Esophagus squamous epithelium (tissue), 4 donors: ENCODE measurements around the gene SPINDOC.

Experiments used
- CTCF ChIP-seq, 6 experiments: fragments of 450-650 bp in 4 of 6; fragments of 200-600 bp in 2 of 6; sonication (generic) in 2 of 6; IDR thresholded peaks; one replicate each; pipeline ENCODE4 v1.5.1; 2016 to 2019; ENCODE audit warnings: antibody characterized with exemption in 6 of 6, mild to moderate bottlenecking in 4 of 6, moderate library complexity in 4 of 6
- POLR2A ChIP-seq, 4 donors: fragments of 450-650 bp; IDR thresholded peaks; one replicate each; pipeline ENCODE4 v1.6.1; 2017; ENCODE audit warnings: antibody characterized with exemption in 4 of 4, mild to moderate bottlenecking in 4 of 4, moderate library complexity in 3 of 4

- TF ChIP-seq CTCF (IDR thresholded peaks at IDR 0.05) (no peak), POLR2A (IDR thresholded peaks at IDR 0.05) (no peak)
Measured at GRCh38 chr11:63858628-63859550, 45.6 kb downstream of the SPINDOC start.
